ENCODE data around the gene GALNS.
"Not testable (repeated sequence)": the region's sequence is repeated elsewhere in the genome, so short reads cannot be mapped to it uniquely, and the experiment has no call there.

Gene GALNS

DNA sequence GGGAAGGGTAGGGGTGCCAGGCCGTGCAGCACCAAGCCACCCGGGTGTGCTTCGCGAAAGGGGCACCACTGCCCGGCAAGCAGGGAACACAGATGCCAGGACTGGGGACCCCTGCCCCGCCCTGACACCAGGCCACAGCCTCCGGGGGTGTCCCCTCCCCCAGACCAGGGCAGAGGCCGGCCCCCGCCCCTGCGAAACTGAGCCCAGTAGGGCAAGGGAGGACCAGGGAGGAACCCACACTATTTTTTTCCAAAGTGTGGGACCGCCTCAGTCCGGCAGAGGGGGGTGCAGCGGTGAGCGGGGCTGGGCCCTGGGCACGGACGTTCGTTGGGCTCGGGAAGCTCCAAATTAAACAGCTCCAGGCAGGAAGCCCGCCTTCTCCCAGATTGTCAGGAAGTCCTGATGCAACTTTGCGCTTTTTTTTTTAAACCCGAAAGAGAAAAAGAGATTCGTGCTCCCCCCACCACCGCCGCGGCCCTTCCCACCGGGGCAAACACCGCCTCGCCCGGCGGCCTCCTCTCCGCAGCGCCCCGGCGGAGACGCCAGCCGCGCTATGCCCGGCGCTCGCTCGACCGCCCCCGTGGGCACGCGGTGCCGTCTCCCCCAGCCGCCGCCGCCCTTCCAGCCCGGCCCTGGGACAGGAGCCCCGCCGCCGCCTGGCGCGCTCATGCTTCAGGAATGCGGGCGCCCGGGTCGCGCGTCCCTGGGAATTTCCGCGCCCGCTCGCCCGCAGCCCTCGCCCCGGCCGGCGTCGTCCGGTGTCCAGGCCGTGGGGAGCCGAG is 72.5 kb downstream of the GALNS start:
- DNase-seq (ENCODE audit: low read depth in 3 of 3) = no peak

DNA sequence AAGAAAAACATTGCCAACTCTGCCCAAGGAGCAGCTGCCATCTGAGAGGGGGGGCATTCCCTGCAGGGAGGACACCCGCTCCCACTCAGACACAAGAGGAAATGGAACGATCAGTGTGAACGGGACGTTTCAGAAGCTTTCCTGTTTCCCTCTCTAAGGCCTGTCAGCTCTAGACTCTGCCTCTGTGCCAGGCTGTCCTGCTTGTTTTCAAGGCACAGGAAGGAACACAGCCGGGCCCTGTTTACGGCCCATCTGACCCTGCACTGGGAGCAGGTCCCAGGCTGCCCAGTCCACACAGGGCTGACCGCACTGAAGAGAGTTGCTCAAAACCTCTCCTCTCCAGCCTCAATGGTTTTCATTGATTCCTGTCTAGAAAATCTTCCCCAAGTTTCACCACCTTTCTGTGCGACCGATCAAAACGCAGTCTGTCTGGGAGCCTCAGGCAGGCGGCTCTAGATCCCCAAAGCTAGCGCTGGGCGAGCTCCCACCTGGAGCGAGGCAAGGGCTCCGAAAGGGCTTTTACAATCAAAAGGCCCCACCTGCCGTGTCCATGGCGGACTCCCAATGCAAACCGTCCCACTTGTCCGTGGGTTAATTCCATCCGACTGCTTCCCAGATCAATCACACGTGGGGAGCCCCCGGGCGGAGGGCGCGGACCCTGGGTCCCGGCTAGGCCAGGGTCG is 73.2 kb downstream of the GALNS start:
- no peak for DNase-seq (ENCODE audit: low read depth in 3 of 3)

DNA sequence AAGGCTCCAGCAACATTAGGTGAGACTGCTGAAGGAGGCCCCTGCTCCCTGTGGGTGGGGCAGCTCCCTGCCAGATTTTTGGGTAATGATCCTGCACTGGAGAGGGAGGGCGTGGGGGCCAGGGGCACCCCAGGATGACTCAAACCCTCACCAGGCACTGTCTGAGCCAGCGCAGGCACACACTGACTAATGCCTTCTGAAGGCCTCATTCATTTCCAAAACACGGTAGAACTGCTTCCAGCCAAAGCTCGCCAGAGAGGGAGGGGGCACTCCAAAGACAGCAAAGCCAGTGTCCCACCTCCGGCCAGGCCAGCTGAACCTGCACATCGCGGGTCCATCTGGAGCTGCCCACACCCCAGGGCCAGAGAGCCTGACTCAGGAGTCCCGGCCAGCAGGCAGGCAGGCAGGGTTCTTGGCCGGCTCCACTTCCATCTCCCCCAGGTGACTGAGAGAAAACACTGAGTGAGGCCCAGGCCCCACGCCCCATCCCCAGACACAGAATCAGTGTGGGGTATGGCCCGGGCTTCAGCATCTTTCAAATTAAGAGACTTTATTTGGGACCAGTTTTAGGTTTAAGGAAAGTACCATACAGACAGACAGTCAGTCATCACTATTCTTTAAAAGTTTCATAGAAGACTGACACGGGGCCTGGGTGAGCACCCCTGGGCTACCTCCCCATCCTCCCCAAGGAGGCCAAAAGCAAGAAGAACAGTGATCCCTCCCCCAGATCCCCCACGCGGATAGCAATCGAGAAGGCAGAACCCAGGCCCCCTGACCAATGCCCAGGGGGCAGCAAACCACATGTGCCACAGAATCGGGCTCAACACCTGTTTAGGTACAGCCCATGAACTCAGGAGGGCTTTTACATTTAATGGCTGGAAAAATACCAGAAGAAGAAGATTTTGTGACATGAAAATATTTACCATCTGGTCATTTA is 74.0 kb downstream of the GALNS start:
- peak; percentile 65 to 84 (median 72) for DNase-seq (ENCODE audit: low read depth in 3 of 3)

DNA sequence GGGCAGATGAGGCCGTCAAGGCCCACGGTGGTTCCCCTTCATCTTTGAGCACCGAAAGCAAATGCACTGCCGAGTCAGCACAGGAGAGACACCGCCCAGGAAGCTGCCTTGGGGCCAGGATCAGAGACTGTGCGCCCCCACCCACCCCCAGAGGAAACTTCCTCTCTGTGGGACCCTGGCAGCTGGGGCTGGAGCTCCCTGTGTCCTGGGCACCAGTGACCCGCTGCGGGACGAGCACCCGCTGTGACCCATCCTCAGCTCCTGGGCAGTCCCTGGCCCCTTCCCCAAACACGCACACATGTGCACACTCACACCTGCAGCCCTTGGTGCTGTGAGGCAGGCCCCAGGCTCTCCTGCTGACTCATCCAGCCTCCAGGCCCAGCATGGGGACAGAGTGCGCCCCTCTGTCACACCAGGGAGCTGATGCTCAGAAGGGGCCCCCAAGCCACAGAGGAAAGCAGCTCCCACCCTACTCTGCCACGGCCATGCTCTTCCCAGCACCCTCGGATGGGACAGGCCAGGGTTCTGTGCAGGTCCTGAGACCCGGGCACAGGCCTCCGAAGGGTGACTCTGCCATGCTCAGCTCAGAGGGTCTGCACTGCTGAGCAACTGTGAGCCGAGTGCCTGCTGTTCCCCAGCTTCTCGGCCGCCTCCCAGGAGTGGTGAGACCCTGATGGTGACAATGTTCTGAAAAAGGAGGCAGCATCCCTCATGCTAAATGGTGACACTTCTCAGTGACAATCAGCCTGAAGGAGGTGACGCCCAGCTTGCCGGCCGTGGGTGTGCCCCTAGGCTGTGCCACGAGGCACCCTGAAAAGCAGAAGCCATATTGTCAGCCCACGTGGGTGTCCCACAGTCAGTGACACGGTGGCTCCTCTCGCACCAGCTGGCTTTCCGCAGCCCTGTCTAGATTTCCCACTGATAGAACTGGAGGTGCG is 75.3 kb downstream of the GALNS start:
- peak; percentile 52 to 78 (median 64) for DNase-seq (ENCODE audit: low read depth in 3 of 3)

DNA sequence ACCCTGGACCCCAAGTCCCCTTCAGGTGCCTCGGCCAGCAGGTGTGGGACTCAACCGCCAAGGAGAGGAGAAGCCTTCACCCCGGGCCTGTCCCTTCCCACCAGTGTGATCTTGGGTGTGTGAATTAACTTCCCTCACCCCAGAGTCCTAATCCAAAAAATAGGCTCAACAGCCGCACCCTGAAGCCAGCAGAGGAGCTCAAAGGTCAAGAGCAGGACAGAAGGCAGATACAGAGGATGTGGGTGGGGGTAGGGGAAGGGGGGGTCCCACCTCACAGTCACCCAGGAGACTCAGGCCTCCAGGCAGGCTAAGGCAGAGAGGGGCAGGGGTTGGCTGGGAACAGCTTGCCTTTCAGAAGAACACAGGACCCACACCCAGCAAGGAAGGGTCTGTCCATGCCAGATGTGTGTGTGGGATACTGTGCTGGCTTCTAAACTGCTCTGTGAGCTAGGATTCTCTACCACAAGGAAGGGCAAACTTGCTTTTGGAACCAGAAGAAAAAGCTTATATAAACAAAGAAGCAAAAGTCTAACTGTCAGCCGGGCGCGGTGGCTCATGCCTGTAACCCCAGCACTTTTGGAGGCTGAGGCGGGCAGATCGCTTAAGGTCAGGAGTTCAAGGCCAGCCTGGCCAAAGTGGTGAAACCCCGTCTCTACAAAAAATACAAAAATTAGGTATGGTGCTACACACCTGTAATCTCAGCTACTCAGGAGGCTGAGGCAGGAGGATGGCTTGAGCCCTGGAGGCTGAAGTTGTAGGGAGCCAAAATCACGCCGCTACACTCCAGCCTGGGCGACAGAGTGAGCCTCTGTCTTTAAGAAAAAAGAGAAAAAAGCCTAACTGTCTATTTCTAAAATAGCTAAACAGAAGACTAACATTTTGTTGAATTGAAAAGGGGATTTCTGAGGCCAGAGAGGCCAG is 76.3 kb downstream of the GALNS start:
- no peak for DNase-seq (ENCODE audit: low read depth in 3 of 3)

DNA sequence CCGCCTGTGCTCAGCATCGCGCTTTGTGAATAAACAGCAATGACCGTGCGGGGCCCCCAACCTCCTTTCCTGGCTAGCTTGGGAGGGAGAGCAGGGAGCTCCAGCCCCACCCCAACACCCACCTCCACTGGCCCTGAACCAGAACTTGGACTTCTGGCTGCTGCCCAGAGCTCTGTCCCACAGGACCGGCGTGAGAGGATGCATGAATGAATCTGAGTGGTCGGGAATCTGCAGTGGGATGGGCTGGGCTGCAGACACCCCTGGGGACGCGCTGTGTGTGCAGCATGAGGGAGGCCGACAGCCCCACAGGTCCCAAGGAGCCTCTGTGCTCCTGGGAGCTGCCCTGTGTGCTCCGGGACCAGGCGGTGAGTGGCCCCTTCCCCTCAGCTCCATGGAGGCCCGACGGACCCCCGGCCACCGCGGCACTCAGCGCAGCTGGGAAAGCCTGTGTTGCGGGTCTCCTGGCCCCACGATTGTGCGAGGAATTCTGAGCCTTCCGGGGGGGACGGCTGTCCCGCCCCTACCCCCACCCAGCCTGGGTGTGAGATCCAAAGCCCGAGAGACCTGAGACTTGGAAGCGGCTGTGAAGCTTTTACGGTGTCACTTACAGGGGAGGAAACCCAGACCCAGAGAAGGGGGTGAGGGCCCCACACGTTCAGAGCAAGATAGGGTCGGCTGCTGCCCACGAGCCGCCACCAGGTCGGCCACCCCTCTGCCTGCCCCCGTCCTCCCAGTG is 77.2 kb downstream of the GALNS start:
- DNase-seq (ENCODE audit: low read depth in 3 of 3) = no peak

DNA sequence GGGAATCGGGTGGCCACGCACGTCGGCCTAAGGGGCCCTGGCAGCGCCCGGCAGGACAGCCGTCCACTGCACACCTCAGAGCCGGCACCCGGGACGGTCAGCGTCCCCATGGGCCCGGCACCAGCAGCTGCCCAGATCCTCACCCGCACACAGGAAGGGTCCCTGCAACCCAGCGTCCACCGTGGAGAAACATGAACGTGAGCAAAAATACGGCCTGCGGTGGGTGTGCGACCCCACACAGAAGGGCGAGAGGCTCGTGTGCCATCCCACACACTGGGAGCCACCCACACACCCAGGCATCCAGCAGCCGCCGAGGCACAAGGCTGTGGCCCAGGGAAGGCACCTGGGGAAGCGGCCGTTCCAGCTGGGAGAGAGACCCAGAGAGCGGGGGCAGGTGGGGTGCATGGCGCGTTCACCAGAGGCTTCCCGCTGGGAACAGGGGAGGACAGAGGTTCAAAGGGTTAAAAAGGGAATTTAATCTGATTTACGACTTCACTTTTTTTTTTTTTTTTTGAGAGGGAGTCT is 78.1 kb downstream of the GALNS start:
- no peak for DNase-seq (ENCODE audit: low read depth in 3 of 3)

DNA sequence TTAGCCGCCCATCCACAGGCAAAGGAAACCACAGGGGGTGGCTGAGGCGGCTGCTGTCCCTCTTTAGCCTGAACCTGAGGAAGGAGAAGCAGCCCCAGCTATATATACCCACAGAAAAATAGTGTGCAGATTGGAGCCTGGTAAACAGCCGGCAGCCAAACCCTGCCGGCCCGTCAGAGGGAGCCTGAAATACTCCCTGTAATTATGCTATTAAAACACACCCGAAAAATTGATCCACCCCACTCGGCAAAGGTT is 78.5 kb downstream of the GALNS start:
- no peak for DNase-seq (ENCODE audit: low read depth in 3 of 3)

DNA sequence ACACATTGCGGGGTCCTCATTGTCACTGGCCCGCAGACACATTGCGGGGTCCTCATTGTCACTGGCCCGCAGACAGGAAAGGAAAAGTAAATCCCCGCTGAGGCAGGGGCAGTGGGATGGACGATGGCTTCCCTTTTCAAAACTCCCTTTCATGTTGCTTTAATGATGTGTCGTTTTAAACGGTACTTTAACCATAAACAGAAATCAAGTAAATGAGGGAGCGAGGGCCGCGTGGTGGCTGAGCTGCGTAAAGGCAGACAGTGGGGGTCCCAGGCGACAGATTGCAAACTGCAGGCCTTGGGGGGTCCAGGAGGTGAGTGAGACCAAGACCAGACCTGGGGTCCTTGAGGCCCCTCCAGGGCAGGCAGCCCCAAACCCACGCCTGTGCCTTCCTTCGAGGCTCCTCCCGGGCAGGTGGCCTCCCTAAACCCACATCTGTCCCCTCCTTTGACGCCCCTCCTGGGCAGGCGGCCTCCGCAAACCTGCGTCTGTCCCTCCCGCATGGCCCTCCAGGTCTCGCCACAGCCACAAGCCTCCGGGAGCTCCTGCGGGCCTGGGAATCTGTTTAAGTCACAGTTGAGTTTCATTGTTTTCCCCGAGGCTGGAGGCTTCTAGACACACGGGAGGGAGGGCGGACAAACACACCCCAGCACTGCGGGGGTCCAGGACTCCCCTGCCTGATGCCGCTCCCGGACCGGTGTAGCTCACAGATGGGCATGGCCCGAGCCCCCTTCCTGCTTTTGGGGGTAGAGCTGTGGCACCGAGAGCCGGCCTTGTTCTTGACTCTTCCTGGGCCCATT is 79.1 kb downstream of the GALNS start:
- no peak for DNase-seq (ENCODE audit: low read depth in 3 of 3)

DNA sequence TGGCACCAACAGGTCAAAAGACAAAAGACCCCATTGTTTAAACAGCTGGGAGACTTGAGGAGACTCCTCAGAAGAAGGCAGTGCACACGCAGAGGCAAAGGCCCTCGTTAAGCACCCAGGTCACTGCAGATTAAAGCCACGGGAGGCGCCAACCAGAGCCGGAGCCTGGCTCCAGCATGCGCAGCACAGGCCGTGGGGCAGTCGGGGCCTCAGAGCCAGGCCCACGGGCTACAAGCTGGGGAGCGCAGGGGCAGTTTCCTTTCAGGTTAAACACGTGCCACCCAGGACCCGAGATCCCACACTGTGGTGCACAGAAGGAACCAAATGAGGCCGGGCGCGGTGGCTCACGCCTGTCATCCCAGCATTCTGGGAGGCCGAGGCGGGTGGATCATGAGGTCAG is 80.9 kb downstream of the GALNS start:
- DNase-seq (ENCODE audit: low read depth in 3 of 3) = no peak

DNA sequence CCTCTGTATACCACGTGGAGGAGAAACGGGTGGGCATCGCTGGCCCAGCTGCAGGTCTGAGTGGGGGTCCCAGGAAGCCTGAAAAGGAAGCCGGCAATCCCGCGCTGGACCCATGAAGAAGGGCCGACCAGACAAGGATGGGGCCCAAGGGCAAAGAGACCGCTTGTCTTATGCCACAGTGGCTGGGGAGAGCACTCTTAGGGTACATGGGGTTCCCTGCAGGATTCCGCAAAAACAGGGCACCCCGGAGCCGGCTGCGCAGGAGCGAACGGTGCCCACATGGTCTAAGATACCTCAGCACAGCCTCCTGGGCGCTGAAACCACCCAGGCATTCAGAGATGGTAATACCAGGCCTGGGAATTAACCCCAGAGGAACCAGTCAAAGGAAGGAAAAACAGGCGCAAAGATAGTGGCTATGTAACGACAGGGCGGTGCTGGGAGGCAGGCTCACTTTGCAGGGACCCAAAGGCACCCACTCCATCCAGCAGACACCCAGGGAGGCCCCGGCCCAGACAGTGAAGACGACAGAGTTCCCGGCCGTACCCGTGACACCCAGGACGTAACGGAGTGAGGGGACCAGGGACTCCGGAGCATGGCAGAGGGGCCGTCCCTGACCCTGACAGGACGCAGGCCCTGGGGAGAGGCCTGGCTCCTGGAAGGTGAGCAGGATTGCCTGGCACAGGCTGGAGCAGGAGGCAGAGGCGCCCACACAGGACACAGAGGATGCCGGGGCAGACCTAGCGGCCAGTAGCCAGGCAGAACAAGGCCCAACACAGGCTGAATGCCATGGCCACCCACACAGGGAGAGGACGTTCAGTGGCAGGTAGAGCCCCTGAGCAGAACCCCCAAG is 82.0 kb downstream of the GALNS start:
- DNase-seq (ENCODE audit: low read depth in 3 of 3) = no peak

DNA sequence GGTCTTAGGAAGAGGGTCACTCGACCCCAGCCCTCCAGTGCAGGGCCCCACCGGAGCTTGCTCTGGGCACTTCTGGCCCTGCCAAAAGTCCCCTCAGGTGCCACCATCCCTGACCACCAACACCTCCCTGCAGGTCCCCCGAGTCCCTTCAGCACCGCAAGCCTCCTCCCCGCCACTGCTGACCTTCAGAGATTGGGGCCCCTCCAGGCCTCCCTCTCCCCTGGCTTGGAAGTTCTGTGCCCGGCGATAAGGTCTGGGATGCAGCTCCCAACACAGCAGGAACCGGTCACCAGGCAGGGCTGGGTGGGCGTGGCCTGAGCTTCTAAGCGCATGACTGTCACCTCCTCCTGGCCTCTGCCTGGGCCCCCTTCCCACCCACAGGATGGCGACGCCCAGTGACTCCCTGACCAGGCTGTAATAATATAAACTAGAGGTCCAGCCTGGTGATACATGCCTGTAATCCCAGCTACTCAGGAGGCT is 82.9 kb downstream of the GALNS start:
- no peak for DNase-seq (ENCODE audit: low read depth in 3 of 3)

DNA sequence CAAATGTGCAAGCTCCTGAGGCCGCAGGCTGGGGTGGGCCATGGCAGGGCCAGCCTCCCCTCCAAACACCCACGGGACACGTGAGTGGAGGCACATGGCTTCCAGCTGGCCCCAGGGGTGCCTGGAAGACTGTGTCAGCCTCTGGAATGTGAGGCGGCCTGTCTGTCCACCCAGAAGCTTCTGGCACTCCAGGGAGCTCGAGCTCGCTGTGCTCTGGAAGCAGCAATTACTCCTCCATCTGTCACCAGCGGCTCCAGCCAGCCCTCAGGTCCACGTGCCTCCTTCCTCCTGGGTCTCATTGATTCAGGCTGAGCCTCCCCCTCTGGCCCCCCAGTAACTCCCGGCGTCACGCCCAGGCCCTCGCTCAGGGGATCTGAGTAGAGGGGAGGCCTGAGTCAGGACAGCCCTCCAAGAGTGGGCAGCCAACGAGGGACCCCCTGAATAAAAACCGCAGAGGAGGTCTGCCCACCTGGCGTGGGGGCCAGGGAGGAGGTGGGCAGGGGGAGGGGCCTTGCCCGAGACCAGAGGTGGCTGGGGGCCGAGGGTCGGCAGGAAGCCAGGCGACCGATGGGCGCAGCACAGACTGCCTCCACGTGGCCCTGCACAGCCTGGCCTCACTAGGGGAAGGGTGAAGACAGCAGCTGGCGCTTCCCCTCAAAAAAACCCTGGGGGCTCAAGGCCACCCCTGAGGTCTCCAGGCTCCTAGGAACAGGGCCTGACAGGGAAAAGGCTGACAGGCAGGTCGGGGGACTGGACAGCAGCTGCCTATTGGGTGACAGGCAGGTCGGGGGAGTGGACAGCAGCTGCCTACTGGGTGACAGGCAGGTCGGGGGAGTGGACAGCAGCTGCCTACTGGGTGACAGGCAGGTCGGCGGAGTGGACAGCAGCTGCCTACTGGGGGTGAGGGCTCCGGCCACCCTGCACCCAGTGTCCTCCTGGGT is 83.6 kb downstream of the GALNS start:
- DNase-seq (ENCODE audit: low read depth in 3 of 3) = no peak

DNA sequence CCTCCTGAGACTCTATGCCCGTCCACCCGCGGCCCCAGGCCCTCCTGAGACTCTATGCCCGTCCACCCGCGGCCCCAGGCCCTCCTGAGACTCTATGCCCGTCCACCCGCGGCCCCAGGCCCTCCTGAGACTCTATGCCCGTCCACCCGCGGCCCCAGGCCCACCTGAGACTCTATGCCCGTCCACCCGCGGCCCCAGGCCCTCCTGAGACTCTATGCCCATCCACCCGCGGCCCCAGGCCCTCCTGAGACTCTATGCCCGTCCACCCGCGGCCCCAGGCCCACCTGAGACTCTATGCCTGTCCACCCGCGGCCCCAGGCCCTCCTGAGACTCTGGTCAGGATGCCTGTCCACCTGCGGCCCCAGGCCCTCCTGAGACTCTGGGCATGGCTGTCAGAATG is 85.0 kb downstream of the GALNS start:
- not testable (repeated sequence) for DNase-seq (ENCODE audit: low read depth in 3 of 3)

DNA sequence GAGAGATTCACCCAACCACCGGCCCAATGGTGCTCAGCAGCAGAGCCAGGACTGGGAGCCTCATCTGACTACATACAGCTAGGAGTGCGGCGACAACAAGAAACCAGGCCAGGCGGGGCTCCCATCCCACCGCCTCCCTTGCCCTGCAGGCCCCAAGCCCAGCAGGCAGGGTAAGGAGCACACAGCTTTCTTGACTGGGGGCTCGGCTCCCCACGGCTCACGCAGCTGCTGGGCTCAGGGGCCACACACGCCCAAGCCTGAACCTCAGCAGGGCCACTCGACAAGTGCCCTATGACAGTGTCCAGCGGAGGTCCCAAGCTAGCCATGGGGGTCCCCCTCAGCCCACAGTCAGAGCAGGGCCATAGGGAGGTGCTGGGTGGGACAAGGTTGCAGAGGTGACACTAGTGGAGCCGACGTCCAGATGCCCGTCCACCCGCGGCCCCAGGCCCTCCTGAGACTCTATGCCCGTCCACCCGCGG is 85.4 kb downstream of the GALNS start:
- DNase-seq (ENCODE audit: low read depth in 3 of 3) = no peak

Measured in stimulated activated CD4-positive, alpha-beta T cell treated with anti-CD3 and anti-CD28 coated beads, TNF-alpha, amount 100 ng/mL, for 24 hours (primary cell).